H1 (cell line): ENCODE measurements around the gene SRY. TPM values are rescaled to one million over a fixed set of nuclear protein-coding genes. Genes with fewer than 3 reads are reported as not detected.
"Not testable (repeated sequence)": the region's sequence is repeated elsewhere in the genome, so short reads cannot be mapped to it uniquely, and the experiment has no call there.

Experiments used
- CTCF ChIA-PET: fragments of 300-600 bp; sonication (Branson Sonifier 250); formaldehyde crosslinking; loops from one replicate; lab custom pipeline; 2021; ENCODE audit not compliant: partially characterized antibody; lab: Charles Lee
- POLR2A ChIA-PET: fragments of 300-600 bp; sonication (Branson Sonifier 250); formaldehyde crosslinking; loops from one replicate; lab custom pipeline; 2021; ENCODE audit warnings: inconsistent platforms; ENCODE audit not compliant: partially characterized antibody; lab: Charles Lee
- DNase-seq, 2 experiments: peaks; one replicate each; pipeline versions ENCODE4 v3.0.0 to v3.0.0-alpha.2; 2010 to 2022; ENCODE audit warnings: low spot score in 2 of 2, low read depth in 1 of 2, mixed read lengths in 1 of 2
- FAIRE-seq: peaks from 2 replicates; lab custom pipeline; 2011; peaks lifted over from hg19 to GRCh38; lab: Jason Lieb, UNC
- H2AFZ ChIP-seq: 2 replicates; pipeline ENCODE4 v1.8.1; 2012; ENCODE audit warnings: low read length, inconsistent platforms
- H2AK5ac ChIP-seq: 2 replicates; pipeline ENCODE4 v1.6.1; 2013; ENCODE audit warnings: low read depth, low read length
- H2BK120ac ChIP-seq: replicated peaks from 2 replicates; pipeline ENCODE3; 2013; ENCODE audit warnings: low read depth, low read length, inconsistent platforms
- H2BK12ac ChIP-seq: 2 replicates; pipeline ENCODE4 v1.6.1; 2013; ENCODE audit warnings: low read depth, low read length
- H2BK15ac ChIP-seq: 2 replicates; pipeline ENCODE4 v1.6.1; 2013; ENCODE audit warnings: low read length
- H2BK20ac ChIP-seq: 2 replicates; pipeline ENCODE4 v1.6.1; 2013; ENCODE audit warnings: low read length
- H2BK5ac ChIP-seq: 2 replicates; pipeline ENCODE4 v1.6.1; 2013; ENCODE audit warnings: low read depth, low read length
- H3K14ac ChIP-seq: 2 replicates; pipeline ENCODE4 v1.6.1; 2013; ENCODE audit warnings: inconsistent platforms; ENCODE audit not compliant: insufficient read length
- H3K18ac ChIP-seq: 2 replicates; pipeline ENCODE4 v1.6.1; 2013; ENCODE audit warnings: low read length; ENCODE audit errors: extremely low read depth
- H3K23ac ChIP-seq: 2 replicates; pipeline ENCODE4 v1.6.1; 2013; ENCODE audit warnings: inconsistent platforms; ENCODE audit not compliant: insufficient read length
- H3K23me2 ChIP-seq: 2 replicates; pipeline ENCODE4 v1.6.1; 2013; ENCODE audit warnings: low read depth, low read length
- H3K27ac ChIP-seq: 2 replicates; pipeline ENCODE4 v1.6.1; 2011; ENCODE audit warnings: low read depth, low read length, inconsistent platforms
- H3K27me3 ChIP-seq, 4 experiments: replicated peaks in 1 of 4; 1 replicate in 1 of 4; 2 replicates in 3 of 4; pipeline versions ENCODE4 v1.6.1 to v1.8.1; 2011 to 2013; ENCODE audit warnings: low read length in 3 of 4, mild to moderate bottlenecking in 3 of 4, inconsistent platforms in 2 of 4, mixed read lengths in 2 of 4, moderate library complexity in 1 of 4; ENCODE audit not compliant: control insufficient read depth in 3 of 4, insufficient read depth in 3 of 4; ENCODE audit errors: extremely low read depth in 1 of 4
- H3K36me3 ChIP-seq, 4 experiments: 2 replicates each; pipeline versions ENCODE4 v1.6.1 to v1.8.1; 2011 to 2013; ENCODE audit warnings: mild to moderate bottlenecking in 4 of 4, low read length in 3 of 4, moderate library complexity in 2 of 4, control low read depth in 1 of 4, inconsistent platforms in 1 of 4; ENCODE audit not compliant: insufficient read depth in 4 of 4, control insufficient read depth in 2 of 4
- H3K4ac ChIP-seq: replicated peaks from 2 replicates; pipeline ENCODE3; 2013; ENCODE audit warnings: low read length, low read depth, mixed read lengths, inconsistent platforms; ENCODE audit not compliant: insufficient read length
- H3K4me1 ChIP-seq, 4 experiments: replicated peaks in 1 of 4; 1 replicate in 1 of 4; 2 replicates in 3 of 4; pipeline versions ENCODE4 v1.6.1 to v1.8.1; 2011 to 2013; ENCODE audit warnings: low read length in 3 of 4, inconsistent platforms in 2 of 4, mixed read lengths in 1 of 4; ENCODE audit not compliant: insufficient read depth in 4 of 4, control insufficient read depth in 3 of 4
- H3K4me2 ChIP-seq, 2 experiments: 2 replicates each; pipeline versions ENCODE4 v1.6.1 to v1.8.1; 2011 to 2013; ENCODE audit warnings: low read depth in 2 of 2, low read length in 2 of 2, control low read depth in 1 of 2, inconsistent platforms in 1 of 2, mild to moderate bottlenecking in 1 of 2; ENCODE audit not compliant: insufficient read depth in 1 of 2
- H3K4me3 ChIP-seq, 4 experiments: fragments of 200-600, 300-600 bp in 1 of 4; sonication (generic), shearing (Covaris generic), sonication (Bioruptor Twin) in 1 of 4; 2 replicates each; pipeline versions ENCODE4 v1.5.1 to v1.8.1; 2011 to 2016; ENCODE audit warnings: low read length in 4 of 4, low read depth in 3 of 4, control low read depth in 2 of 4, inconsistent platforms in 2 of 4, mild to moderate bottlenecking in 2 of 4, mixed read lengths in 1 of 4, moderate library complexity in 1 of 4; ENCODE audit not compliant: insufficient read depth in 2 of 4; ENCODE audit errors: extremely low read depth in 1 of 4
- H3K56ac ChIP-seq: replicated peaks from 2 replicates; pipeline ENCODE3; 2013; ENCODE audit warnings: low read depth, mild to moderate bottlenecking, mixed read lengths, low read length, inconsistent platforms; ENCODE audit not compliant: insufficient read length
- H3K79me1 ChIP-seq: 2 replicates; pipeline ENCODE4 v1.6.1; 2013; ENCODE audit warnings: low read depth, low read length, control low read depth
- H3K79me2 ChIP-seq, 2 experiments: 2 replicates each; pipeline versions ENCODE4 v1.6.1 to v1.8.1; 2012 to 2013; ENCODE audit warnings: low read length in 2 of 2, mild to moderate bottlenecking in 2 of 2, inconsistent platforms in 1 of 2; ENCODE audit not compliant: insufficient read depth in 2 of 2, control insufficient read depth in 1 of 2
- H3K9ac ChIP-seq, 4 experiments: replicated peaks in 1 of 4; 1 replicate in 1 of 4; 2 replicates in 3 of 4; pipeline versions ENCODE4 v1.6.1 to v1.8.1; 2011 to 2013; ENCODE audit warnings: low read depth in 3 of 4, low read length in 3 of 4, control low read depth in 2 of 4, mild to moderate bottlenecking in 2 of 4, moderate library complexity in 2 of 4, inconsistent platforms in 1 of 4; ENCODE audit errors: extremely low read depth in 1 of 4
- H3K9me3 ChIP-seq, 2 experiments: 2 replicates each; pipeline versions ENCODE4 v1.6.1 to v1.8.1; 2012 to 2013; ENCODE audit warnings: mild to moderate bottlenecking in 2 of 2, moderate library complexity in 2 of 2, control low read depth in 1 of 2, inconsistent platforms in 1 of 2, low read depth in 1 of 2, low read length in 1 of 2, mixed read lengths in 1 of 2; ENCODE audit not compliant: insufficient read depth in 2 of 2
- H4K20me1 ChIP-seq, 2 experiments: replicated peaks in 1 of 2; 2 replicates each; pipeline versions ENCODE3 to v1.8.1; 2011 to 2013; ENCODE audit warnings: inconsistent platforms in 2 of 2, low read length in 2 of 2, mild to moderate bottlenecking in 1 of 2; ENCODE audit not compliant: insufficient read depth in 2 of 2, control insufficient read depth in 1 of 2
- H4K5ac ChIP-seq: 2 replicates; pipeline ENCODE4 v1.6.1; 2013; ENCODE audit warnings: low read length, low read depth, mixed read lengths, inconsistent platforms; ENCODE audit not compliant: insufficient read length
- H4K8ac ChIP-seq: 2 replicates; pipeline ENCODE4 v1.8.0; 2013; ENCODE audit warnings: mild to moderate bottlenecking, moderate library complexity, low read length, inconsistent platforms; ENCODE audit not compliant: insufficient read depth; ENCODE audit errors: extremely low read depth
- H4K91ac ChIP-seq: replicated peaks from 2 replicates; pipeline ENCODE3; 2013; ENCODE audit warnings: low read length, mixed read lengths, inconsistent platforms; ENCODE audit not compliant: insufficient read length
- SP1 ChIP-seq: IDR thresholded peaks from 2 replicates; pipeline ENCODE4 v1.6.1; 2011; ENCODE audit warnings: low read depth, low read length
- WGBS, 2 experiments: shearing (Covaris generic) in 1 of 2; methylation state at CpG; one replicate each; pipeline versions ENCODE4 v1.1.6 to v1.1.7; 2013 to 2015; ENCODE audit warnings: low lambda C conversion rate in 2 of 2, mixed read lengths in 2 of 2, inconsistent platforms in 1 of 2, low coverage in 1 of 2, missing lambda C conversion rate in 1 of 2; ENCODE audit not compliant: insufficient replicate concordance in 2 of 2, insufficient coverage in 1 of 2, insufficient read length in 1 of 2; ENCODE audit errors: extremely low coverage in 1 of 2, missing lambda C conversion rate in 1 of 2; 5-methylcytosine and 5-hydroxymethylcytosine counted together
- polyA plus RNA-seq, 7 experiments: library from polyadenylated mRNA; depleted of rRNA in 3 of 7; stranded (reverse) in 5 of 7; unstranded in 2 of 7; fragments of >200 nt in 5 of 7; fragments of 200-250 nt in 2 of 7; gene quantifications; 1 replicate in 5 of 7; 2 replicates in 1 of 7; 4 replicates in 1 of 7; pipeline versions ENCODE4 v1.2.1 to v1.2.3, GENCODE V29; 2011 to 2013; ENCODE audit warnings: missing spikeins in 2 of 7, mixed read lengths in 2 of 7
- total RNA-seq: library from RNA; stranded (reverse); fragmentation: NEBNext Ultra II Directional; extraction: Animal tissue kit (Norgen Biotek cat#: 25700); gene quantifications from 2 replicates; pipeline ENCODE4 v1.2.1, GENCODE V29; 2021
- TF ChIP-seq, protein P1 (sequence below), 3 experiments: IDR thresholded peaks; 1 replicate in 2 of 3; 2 replicates in 1 of 3; pipeline versions ENCODE4 v1.5.1 to v1.6.1; 2011; ENCODE audit warnings: low read length in 3 of 3, mild to moderate bottlenecking in 3 of 3, inconsistent platforms in 2 of 3, low read depth in 1 of 3, moderate library complexity in 1 of 3; ENCODE audit not compliant: insufficient read depth in 1 of 3; ENCODE audit errors: control extremely low read depth in 1 of 3

SRY gene
- total and polyA plus RNA-seq, 2 of the 8 experiments (the other 6 are each of a cell fraction or from before 2014, with no cell fraction given), result 5.9 to 15.1 TPM

DNA sequence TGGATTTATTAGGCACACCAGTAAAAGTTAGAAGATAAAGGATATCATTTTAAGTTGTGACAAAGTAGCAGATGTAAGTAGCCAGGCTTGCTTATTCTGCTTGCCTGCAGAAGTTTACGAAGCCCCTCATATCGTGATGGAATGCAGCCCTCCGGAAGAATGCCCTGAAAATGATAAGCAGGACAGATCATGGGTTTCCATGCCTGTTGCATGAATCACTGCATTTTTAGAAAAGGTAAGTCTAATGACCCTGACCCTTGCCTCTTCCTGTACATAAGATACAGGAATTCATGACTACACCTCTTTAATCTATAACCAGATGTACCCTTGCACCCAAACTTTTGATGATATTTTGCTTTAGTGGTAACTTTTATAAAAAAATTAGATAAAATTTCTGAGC lies 37.0 kb upstream of the SRY start (continued):
- no peak for TF ChIP-seq SP1
- TF ChIP-seq, protein P1, sequence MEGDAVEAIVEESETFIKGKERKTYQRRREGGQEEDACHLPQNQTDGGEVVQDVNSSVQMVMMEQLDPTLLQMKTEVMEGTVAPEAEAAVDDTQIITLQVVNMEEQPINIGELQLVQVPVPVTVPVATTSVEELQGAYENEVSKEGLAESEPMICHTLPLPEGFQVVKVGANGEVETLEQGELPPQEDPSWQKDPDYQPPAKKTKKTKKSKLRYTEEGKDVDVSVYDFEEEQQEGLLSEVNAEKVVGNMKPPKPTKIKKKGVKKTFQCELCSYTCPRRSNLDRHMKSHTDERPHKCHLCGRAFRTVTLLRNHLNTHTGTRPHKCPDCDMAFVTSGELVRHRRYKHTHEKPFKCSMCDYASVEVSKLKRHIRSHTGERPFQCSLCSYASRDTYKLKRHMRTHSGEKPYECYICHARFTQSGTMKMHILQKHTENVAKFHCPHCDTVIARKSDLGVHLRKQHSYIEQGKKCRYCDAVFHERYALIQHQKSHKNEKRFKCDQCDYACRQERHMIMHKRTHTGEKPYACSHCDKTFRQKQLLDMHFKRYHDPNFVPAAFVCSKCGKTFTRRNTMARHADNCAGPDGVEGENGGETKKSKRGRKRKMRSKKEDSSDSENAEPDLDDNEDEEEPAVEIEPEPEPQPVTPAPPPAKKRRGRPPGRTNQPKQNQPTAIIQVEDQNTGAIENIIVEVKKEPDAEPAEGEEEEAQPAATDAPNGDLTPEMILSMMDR (IDR thresholded peaks at IDR 0.05; ENCODE audit: control extremely low read depth in 1 of 3, insufficient read depth in 1 of 3, low read depth in 1 of 3, low read length in 3 of 3), result no peak

DNA sequence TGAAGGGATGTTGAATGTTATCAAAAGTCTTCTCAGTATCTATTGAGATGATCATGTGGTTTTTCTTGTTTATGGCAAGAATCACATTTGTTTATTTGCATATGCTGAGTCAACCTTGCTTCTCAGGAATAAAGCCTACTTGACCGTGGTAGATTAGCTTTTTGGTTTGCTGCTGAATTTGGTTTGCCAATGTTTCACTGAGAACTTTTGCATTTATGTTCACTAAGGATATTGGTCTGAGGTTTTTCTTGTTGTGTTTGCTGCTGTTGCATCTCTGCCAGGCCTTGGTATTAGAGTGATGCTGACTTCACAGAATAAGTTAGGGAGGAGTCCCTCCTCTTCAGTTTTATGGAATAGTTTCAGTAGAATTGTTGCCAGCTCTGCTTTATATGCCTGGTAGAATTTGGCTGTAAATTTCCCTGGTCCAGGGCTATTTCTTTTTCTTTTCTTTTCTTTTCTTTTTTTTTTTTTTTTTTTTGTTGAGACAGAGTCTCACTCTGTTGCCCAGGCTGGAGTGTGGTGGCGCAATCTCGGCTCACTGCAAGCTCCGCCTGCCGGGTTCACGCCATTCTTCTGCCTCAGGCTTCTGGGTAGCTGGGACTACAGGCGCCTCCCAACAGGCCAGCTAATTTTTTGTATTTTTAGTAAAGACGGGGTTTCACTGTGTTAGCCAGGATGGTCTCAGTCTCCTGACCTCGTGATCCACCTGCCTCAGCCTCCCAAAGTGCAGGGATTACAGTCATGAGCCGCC lies 29.8 kb upstream of the SRY start:
- H4K8ac ChIP-seq, H2BK5ac ChIP-seq, H3K79me1 ChIP-seq, H3K9ac ChIP-seq, H3K4me2 ChIP-seq, H3K27me3 ChIP-seq, H3K18ac ChIP-seq, H2BK120ac ChIP-seq, FAIRE-seq, DNase-seq, H3K4me3 ChIP-seq, H4K5ac ChIP-seq, H2AK5ac ChIP-seq, H2BK15ac ChIP-seq, H2BK20ac ChIP-seq, H3K23ac ChIP-seq, H3K36me3 ChIP-seq, H3K27ac ChIP-seq, H3K23me2 ChIP-seq, H3K9me3 ChIP-seq, H4K91ac ChIP-seq, H3K56ac ChIP-seq, H3K4ac ChIP-seq, H3K79me2 ChIP-seq, CTCF ChIA-PET, H4K20me1 ChIP-seq, H2BK12ac ChIP-seq, H3K4me1 ChIP-seq, H2AFZ ChIP-seq, POLR2A ChIA-PET, H3K14ac ChIP-seq: not testable (repeated sequence)
- 95% methylated on average over 3 of the region's 10 CpGs; no CpG with 5 or more reads in 1 of the 2 experiments for WGBS, 2 experiments
